ENCODE data around the gene KATNB1. TPM values are rescaled to one million over a fixed set of nuclear protein-coding genes. Genes with fewer than 3 reads are reported as not detected.

The KATNB1 gene
- total RNA-seq, 4 donors from 2014 or later: 13.3 to 27.4 (median 18.1) TPM

DNA sequence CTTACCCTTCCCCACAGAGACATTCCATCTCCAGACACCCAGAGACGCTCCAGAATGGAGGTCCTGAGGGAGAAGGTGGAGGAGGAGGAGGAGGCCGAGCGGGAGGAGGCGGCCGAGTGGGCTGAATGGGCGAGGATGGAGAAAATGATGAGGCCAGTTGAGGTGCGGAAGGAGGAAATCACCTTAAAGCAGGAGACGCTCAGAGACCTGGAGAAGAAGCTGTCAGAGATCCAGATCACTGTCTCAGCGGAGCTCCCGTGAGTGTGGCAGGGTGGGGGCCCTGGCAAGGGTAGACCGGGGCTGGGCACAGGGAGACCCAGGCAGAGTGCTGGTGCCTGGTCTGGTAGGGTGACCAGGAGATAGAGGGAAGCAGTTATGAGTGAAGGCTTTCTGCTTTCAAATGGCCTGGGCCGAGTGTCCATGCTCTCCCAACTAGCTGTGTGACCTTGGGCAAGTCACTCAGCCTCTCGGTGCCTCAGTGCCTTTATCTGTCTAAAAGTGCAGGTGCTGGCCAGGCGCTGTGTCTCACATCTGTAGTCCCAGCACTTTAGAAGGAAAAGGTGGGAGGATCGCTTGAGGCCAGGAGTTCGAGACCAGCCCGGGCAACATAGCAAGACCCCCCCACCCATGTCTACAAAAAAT is 37.6 kb upstream of the KATNB1 start:
- Histone ChIP-seq H3K9me3 (no peaks in the 10 kb centered on the region), H3K4me3 (no peak overlapping the region), H3K27ac (no peak overlapping the region), H3K4me1 (no peaks in the 10 kb centered on the region), H3K27me3 (no peaks in the 10 kb centered on the region), H3K36me3 (no peaks in the 10 kb centered on the region)
- intact Hi-C loops (cut with DNase I; ENCODE audit: low total_unique reads): no loop called here
- no peak for DNase-seq
- TF ChIP-seq, protein P1, sequence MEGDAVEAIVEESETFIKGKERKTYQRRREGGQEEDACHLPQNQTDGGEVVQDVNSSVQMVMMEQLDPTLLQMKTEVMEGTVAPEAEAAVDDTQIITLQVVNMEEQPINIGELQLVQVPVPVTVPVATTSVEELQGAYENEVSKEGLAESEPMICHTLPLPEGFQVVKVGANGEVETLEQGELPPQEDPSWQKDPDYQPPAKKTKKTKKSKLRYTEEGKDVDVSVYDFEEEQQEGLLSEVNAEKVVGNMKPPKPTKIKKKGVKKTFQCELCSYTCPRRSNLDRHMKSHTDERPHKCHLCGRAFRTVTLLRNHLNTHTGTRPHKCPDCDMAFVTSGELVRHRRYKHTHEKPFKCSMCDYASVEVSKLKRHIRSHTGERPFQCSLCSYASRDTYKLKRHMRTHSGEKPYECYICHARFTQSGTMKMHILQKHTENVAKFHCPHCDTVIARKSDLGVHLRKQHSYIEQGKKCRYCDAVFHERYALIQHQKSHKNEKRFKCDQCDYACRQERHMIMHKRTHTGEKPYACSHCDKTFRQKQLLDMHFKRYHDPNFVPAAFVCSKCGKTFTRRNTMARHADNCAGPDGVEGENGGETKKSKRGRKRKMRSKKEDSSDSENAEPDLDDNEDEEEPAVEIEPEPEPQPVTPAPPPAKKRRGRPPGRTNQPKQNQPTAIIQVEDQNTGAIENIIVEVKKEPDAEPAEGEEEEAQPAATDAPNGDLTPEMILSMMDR (IDR thresholded peaks at IDR 0.05): no peak
- TF ChIP-seq POLR2A (IDR thresholded peaks at IDR 0.05): no peak

DNA sequence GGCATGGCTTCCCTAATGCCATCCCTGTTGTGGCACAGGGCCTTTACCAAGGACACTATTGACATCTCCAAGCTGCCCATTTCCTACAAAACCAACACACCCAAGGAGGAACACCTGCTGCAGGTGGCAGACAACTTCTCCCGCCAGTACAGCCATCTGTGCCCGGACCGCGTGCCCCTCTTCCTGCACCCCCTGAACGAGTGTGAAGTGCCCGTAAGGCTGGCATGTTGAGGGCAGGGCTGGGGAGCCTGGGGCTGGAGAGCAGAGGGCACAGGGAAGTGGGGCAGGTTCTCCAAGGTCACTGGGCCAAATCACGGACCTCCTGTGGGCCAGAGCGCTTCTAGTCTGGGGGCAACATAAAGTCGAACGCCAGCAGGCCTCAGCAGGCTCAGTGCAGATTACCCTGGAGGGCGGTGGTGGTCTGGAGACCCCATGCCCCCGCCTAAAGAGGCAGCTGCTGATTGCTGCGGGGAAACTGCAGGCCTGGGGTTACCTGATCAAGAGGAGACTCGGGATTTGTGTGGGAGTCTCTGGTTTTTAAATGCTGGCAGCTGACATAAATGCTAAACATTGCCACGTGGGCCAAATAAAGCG is 36.7 kb upstream of the KATNB1 start:
- TF ChIP-seq, protein P1 (IDR thresholded peaks at IDR 0.05): no peak
- TF ChIP-seq POLR2A (IDR thresholded peaks at IDR 0.05): no peak
- no peak for DNase-seq
- intact Hi-C loops (cut with DNase I; ENCODE audit: low total_unique reads): no loop called here

DNA sequence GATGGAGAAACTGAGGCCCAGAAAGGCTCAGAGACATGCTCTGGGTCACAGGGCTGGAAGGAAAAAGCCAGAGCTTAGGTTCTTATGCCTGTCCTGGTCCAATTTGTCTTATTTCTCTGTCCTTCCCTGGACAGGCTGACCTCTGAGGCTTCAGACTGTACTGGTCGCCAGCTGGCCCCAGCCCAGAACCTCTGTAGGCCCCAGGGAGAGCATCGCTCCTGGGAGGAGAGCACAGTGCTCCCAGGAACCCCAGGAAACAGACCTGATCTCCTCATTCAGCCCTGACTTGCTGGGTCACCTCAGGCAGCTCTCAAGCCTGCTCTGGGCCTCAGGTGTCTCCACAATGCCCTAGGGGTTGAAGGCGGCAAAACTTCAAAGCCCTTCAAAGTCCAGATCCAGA is 36.1 kb upstream of the KATNB1 start:
- intact Hi-C loops (cut with DNase I; ENCODE audit: low total_unique reads): no loop called here
- Histone ChIP-seq H3K9me3 (no peaks in the 10 kb centered on the region), H3K27ac (no peak overlapping the region), H3K36me3 (no peaks in the 10 kb centered on the region), H3K4me3 (no peak overlapping the region), H3K4me1 (no peaks in the 10 kb centered on the region), H3K27me3 (no peaks in the 10 kb centered on the region)
- no peak for TF ChIP-seq POLR2A (IDR thresholded peaks at IDR 0.05)
- TF ChIP-seq, protein P1 (IDR thresholded peaks at IDR 0.05): no peak
- no peak for DNase-seq

More for the DNA sequence above, 36.7 kb upstream of the KATNB1 start:
- Histone ChIP-seq H3K4me3 (no peak overlapping the region), H3K27me3 (no peaks in the 10 kb centered on the region), H3K27ac (no peak overlapping the region), H3K9me3 (no peaks in the 10 kb centered on the region), H3K4me1 (no peaks in the 10 kb centered on the region), H3K36me3 (no peaks in the 10 kb centered on the region)

DNA sequence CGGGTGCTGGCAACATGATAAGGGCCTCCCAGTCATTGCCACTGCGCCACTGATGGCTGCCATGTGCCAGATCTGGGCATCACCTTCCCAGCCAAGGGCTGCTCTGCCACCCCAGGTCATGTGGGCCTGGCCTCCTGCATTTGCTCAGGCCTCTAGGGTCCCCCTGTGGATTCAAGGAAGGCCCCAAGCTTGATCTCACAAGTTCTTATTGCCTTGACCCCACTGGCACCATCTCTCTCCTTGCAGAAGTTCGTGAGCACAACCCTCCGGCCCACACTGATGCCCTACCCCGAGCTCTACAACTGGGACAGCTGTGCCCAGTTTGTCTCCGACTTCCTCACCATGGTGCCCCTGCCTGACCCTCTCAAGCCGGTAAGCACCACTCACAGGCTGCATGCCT is 35.7 kb upstream of the KATNB1 start:
- Histone ChIP-seq H3K4me1 (no peaks in the 10 kb centered on the region), H3K27ac (no peak overlapping the region), H3K4me3 (no peak overlapping the region), H3K27me3 (no peaks in the 10 kb centered on the region), H3K9me3 (no peaks in the 10 kb centered on the region), H3K36me3 (no peaks in the 10 kb centered on the region)
- no peak for DNase-seq
- intact Hi-C loops (cut with DNase I; ENCODE audit: low total_unique reads): no loop called here
- TF ChIP-seq POLR2A (IDR thresholded peaks at IDR 0.05): no peak
- TF ChIP-seq, protein P1 (IDR thresholded peaks at IDR 0.05): no peak

DNA sequence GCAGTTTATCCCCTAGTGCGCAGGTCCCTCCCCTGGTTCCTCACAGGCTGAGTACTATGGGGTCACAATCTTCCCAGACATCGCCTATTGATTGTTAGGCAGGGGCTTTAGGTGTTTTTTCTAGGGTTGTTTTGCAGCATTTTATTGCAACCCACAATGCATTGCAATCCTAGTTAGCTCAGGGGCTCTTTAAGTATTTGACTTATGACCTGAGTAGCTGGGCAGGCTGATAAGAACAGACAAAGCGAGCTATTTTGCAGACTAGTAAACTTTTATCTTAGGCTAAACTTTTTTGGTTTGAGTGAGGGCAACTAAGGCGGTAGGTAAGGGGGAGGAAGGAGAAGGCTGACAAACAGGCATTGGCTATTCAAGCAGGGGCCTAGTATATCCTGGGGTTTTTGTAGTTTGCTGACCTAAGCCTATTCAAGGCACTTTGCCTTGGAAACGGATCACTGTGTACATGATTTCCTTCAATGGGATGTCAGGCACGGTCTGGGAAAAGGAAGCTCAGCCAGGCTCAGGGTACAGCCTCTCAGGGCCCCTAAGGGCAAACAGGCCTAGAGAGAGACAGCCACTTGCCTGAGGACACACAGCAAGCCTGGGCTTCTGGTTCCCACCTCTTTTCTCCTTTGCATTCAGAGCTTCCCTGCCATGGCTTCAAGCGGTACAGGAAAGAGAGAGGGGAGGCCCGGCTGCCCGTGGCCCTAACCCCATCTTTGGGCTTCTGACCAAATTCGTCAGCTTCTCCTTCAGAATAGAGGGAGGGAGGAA is 34.6 kb upstream of the KATNB1 start:
- H3K4me1 ChIP-seq: no peaks in the 10 kb centered on the region
- no peaks in the 10 kb centered on the region for H3K36me3 ChIP-seq
- intact Hi-C loops (cut with DNase I; ENCODE audit: low total_unique reads): no loop called here
- TF ChIP-seq, protein P1 (IDR thresholded peaks at IDR 0.05): no peak
- TF ChIP-seq POLR2A (IDR thresholded peaks at IDR 0.05): no peak
- H3K4me3 ChIP-seq: no peak overlapping the region
- H3K9me3 ChIP-seq: no peaks in the 10 kb centered on the region
- no peak for DNase-seq
- H3K27me3 ChIP-seq: no peaks in the 10 kb centered on the region
- peak overlapping the region in 1 of 2 donors; percentile 6 for H3K27ac ChIP-seq

All from uterus (tissue), 4 donors.